Aorta (tissue), 5 donors: ENCODE measurements around the gene PHOX2B. TPM values are rescaled to one million over a fixed set of nuclear protein-coding genes. Genes with fewer than 3 reads are reported as not detected.

Experiments used
- ATAC-seq: fragments of 200-7000 bp; cut with Tn5 transposase; one replicate; pipeline ENCODE4 v1.9.1; 2022; ENCODE audit warnings: moderate library complexity; ENCODE audit not compliant: low FRiP score
- DNase-seq, 2 donors: peaks; one replicate each; pipeline ENCODE4 v3.0.0-alpha.2; 2020
- H3K27ac ChIP-seq, 2 donors: one replicate each; pipeline ENCODE4 v1.5.1; 2013; ENCODE audit warnings: low read length in 2 of 2, mild to moderate bottlenecking in 2 of 2, moderate library complexity in 2 of 2, control low read depth in 1 of 2, inconsistent platforms in 1 of 2, low read depth in 1 of 2
- H3K27me3 ChIP-seq, 2 donors: one replicate each; pipeline ENCODE4 v1.6.1; 2013; ENCODE audit warnings: control low read depth in 1 of 2, low read length in 1 of 2, mild to moderate bottlenecking in 1 of 2, moderate library complexity in 1 of 2; ENCODE audit not compliant: insufficient read depth in 2 of 2, control insufficient read depth in 1 of 2
- H3K36me3 ChIP-seq, 2 donors: one replicate each; pipeline ENCODE4 v1.6.1; 2013; ENCODE audit warnings: control low read depth in 1 of 2, low read length in 1 of 2, mild to moderate bottlenecking in 1 of 2; ENCODE audit not compliant: insufficient read depth in 2 of 2, control insufficient read depth in 1 of 2
- H3K4me1 ChIP-seq, 2 donors: one replicate each; pipeline ENCODE4 v1.6.1; 2013; ENCODE audit warnings: low read length in 2 of 2, control low read depth in 1 of 2, mild to moderate bottlenecking in 1 of 2, moderate library complexity in 1 of 2; ENCODE audit not compliant: insufficient read depth in 2 of 2, control insufficient read depth in 1 of 2
- H3K4me3 ChIP-seq, 2 donors: one replicate each; pipeline ENCODE4 v1.5.1; 2013; ENCODE audit warnings: low read length in 2 of 2, control low read depth in 1 of 2, mild to moderate bottlenecking in 1 of 2
- H3K9me3 ChIP-seq: one replicate; pipeline ENCODE4 v1.6.1; 2013; ENCODE audit warnings: mild to moderate bottlenecking, low read length; ENCODE audit not compliant: control insufficient read depth
- WGBS, 2 donors: extraction: QIAGEN DNeasy Blood & Tissue Kit; methylation state at CpG; one replicate each; pipeline ENCODE4 v1.1.7; 2013; 5-methylcytosine and 5-hydroxymethylcytosine counted together
- intact Hi-C, 2 donors: fragments of 100-400 bp; cut with DNase I; formaldehyde crosslinking; loops; one replicate each; pipeline versions ENCODE4 v1.14.2 to v1.15.0; 2022
- polyA plus RNA-seq, 2 donors: library from polyadenylated mRNA; stranded (reverse); fragments of 200-250 nt; gene quantifications; one replicate each; pipeline ENCODE4 v1.2.3, GENCODE V29; 2013
- total RNA-seq, 2 donors: library from RNA; stranded (reverse); fragmentation: NEBNext Ultra II Directional; extraction: Animal tissue kit (Norgen Biotek cat#: 25700); gene quantifications; one replicate each; pipeline ENCODE4 v1.2.1, GENCODE V29; 2021
- donor health status: healthy with polysubstance abuse.
- donor health status: Bipolar disorder and iron deficiency.
- donor health status: DM: no; HTN: no; CAD: no.
- donor health status: DM: no; HTN: no; CAD: no.
- donor health status: DM: yes; HTN: yes; CAD: no.

PHOX2B gene
- total and polyA plus RNA-seq, 4 donors: not detected

- Histone ChIP-seq H3K27me3 (no peaks in the 10 kb centered on the region), H3K4me3 (no peak overlapping the region), H3K36me3 (no peaks in the 10 kb centered on the region), H3K4me1 (no peaks in the 10 kb centered on the region), H3K9me3 (peaks cover 5% of the 10 kb centered on the region), H3K27ac (no peak overlapping the region)
- 3 to 4% methylated on average over 1 of the region's 1 CpG for WGBS, 2 donors
- no peak for ATAC-seq
- no peak for DNase-seq
- intact Hi-C loops: no loop called here
These were observed 23.3 kb downstream of the PHOX2B start for GRCh38 chr4:41725254-41725653.

GRCh38 chr4:41723286-41723685 lies 25.2 kb downstream of the PHOX2B start:
- H3K9me3 ChIP-seq: peaks cover 8% of the 10 kb centered on the region
- peaks cover 0 to 2% of the 10 kb centered on the region in 2 donors for H3K27me3 ChIP-seq
- no peak overlapping the region for H3K4me3 ChIP-seq
- WGBS, 2 donors: 53 to 55% methylated on average over 3 of the region's 3 CpGs
- DNase-seq (no peak), ATAC-seq (no peak)
- H3K36me3 ChIP-seq: no peaks in the 10 kb centered on the region
- H3K4me1 ChIP-seq: no peaks in the 10 kb centered on the region
- no peak overlapping the region for H3K27ac ChIP-seq
- intact Hi-C loops: no loop called here

GRCh38 chr4:41722181-41722580 lies 26.3 kb downstream of the PHOX2B start:
- Histone ChIP-seq H3K4me1 (no peaks in the 10 kb centered on the region), H3K9me3 (peaks cover 8% of the 10 kb centered on the region), H3K4me3 (no peak overlapping the region), H3K27me3 (peaks cover 0 to 2% of the 10 kb centered on the region in 2 donors), H3K27ac (no peak overlapping the region), H3K36me3 (no peaks in the 10 kb centered on the region)
- ATAC-seq: no peak
- intact Hi-C loops: no loop called here
- WGBS, 2 donors: 92 to 97% methylated on average over 1 of the region's 1 CpG
- no peak for DNase-seq

DNA sequence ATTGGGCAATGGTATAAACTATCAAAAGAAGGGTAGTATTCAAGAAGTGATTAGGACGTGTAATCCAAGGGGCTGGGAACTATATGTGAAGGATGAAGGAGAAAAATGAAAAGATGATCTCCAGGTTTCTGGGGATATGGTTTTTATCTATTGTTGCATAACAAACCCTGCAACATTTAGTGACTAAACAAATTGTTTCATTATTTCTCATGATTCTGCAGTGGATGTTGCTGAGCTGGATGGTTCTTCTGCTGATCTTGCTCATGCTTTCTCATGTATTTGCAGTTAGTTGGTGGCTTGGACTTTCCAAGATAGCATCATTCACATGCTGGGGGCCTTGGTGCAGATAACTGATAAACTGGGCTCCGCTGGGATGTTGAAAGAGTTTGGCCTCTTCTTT lies 29.1 kb downstream of the PHOX2B start:
- Histone ChIP-seq H3K27ac (no peak overlapping the region), H3K4me3 (no peak overlapping the region), H3K4me1 (no peaks in the 10 kb centered on the region), H3K9me3 (peaks cover 4% of the 10 kb centered on the region), H3K36me3 (no peaks in the 10 kb centered on the region), H3K27me3 (peaks cover 0 to 2% of the 10 kb centered on the region in 2 donors)
- WGBS, 2 donors: 76 to 83% methylated on average over 2 of the region's 2 CpGs
- intact Hi-C loops: no loop called here
- ATAC-seq (no peak), DNase-seq (no peak)

DNA sequence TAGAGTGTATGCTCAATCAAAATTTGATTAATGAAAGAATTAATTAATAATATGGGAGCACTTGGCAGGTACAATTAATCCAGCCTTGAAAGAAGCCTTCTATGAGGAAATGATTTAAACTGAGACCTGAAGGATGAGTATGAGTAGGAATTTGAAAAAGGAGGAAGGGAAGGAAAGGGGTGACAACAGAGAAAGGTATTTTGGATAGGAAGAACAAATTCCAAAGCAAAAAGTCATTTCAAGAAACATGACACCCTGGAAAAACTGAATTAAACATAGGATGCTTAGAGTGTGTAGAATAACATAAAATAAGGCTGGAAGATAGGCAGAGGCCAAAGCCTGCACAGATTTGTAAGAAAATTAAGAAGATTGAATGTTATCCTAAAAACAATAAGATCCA lies 29.6 kb downstream of the PHOX2B start:
- H3K27me3 ChIP-seq: peaks cover 0 to 2% of the 10 kb centered on the region in 2 donors
- H3K9me3 ChIP-seq: peaks cover 4% of the 10 kb centered on the region
- intact Hi-C loops: no loop called here
- ATAC-seq (no peak), DNase-seq (no peak)
- H3K4me1 ChIP-seq: no peaks in the 10 kb centered on the region
- H3K36me3 ChIP-seq: no peaks in the 10 kb centered on the region
- no peak overlapping the region for H3K27ac ChIP-seq
- no peak overlapping the region for H3K4me3 ChIP-seq

DNA sequence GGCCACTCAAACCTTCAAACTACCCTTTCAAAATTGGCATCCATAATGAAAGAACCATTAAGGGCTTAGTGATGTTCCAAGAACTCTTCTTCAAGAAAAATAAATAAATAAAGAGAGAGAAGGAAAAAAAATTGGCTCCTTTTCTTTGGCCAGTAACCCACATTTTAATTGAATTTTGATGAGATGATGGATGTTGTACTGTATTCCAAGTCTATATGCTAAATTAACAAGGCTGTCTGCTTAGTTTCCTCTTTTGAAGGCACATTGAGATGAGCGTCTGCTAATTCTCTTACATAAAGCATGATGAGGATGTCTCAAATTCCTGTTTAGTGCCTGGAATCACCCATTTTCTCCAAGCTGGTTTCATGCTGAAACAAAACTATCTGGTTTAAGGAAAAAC lies 33.4 kb downstream of the PHOX2B start:
- Histone ChIP-seq H3K27ac (no peak overlapping the region), H3K4me3 (no peak overlapping the region), H3K4me1 (no peaks in the 10 kb centered on the region), H3K36me3 (no peaks in the 10 kb centered on the region), H3K9me3 (peaks cover 4% of the 10 kb centered on the region), H3K27me3 (peaks cover 0 to 2% of the 10 kb centered on the region in 2 donors)
- DNase-seq: no peak
- no peak for ATAC-seq
- 62 to 64% methylated on average over 1 of the region's 1 CpG for WGBS, 2 donors
- intact Hi-C loops: no loop called here

DNA sequence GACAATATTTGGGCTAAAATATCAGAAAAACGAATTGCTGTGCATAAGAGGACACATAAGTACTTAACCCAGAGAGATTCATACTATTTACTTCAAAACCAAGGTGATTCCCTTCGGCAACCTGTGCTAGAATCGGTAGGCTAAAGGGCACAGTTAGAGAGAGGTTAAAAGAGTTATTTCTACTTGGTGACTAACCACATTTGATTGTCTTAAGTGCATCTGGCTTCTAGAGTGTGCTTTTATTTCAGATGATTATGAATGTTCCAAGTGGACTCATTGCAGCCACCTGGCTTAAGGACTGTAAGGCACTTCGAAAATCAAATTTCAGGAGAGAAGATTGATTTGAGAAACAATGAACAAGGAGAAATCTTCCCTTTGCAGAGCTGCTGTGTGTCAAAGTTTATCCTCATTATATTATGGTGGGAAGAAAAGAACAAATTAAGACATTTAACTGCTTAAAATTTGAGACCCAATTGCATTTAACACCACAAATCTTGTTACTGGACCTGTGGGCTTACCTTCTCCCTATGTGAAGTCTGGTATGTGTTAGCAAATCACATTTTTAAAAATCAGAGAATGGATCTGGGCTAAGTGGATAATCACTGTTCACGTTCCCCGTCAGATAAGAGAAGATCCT lies 34.0 kb downstream of the PHOX2B start:
- Histone ChIP-seq H3K36me3 (no peaks in the 10 kb centered on the region), H3K4me3 (no peak overlapping the region), H3K27me3 (peaks cover 0 to under 1% of the 10 kb centered on the region in 2 donors), H3K9me3 (no peaks in the 10 kb centered on the region), H3K27ac (no peak overlapping the region), H3K4me1 (no peaks in the 10 kb centered on the region)
- ATAC-seq (no peak), DNase-seq (no peak)
- 81 to 82% methylated on average over 6 of the region's 6 CpGs for WGBS, 2 donors
- intact Hi-C loops: no loop called here

GRCh38 chr4:41713768-41714167 lies 34.8 kb downstream of the PHOX2B start:
- Histone ChIP-seq H3K4me1 (no peaks in the 10 kb centered on the region), H3K27me3 (no peaks in the 10 kb centered on the region), H3K27ac (no peak overlapping the region), H3K36me3 (no peaks in the 10 kb centered on the region), H3K9me3 (no peaks in the 10 kb centered on the region), H3K4me3 (no peak overlapping the region)
- WGBS, 2 donors: 39 to 49% methylated on average over 1 of the region's 1 CpG
- ATAC-seq (no peak), DNase-seq (no peak)
- intact Hi-C loops: no loop called here

GRCh38 chr4:41712425-41712824 lies 36.1 kb downstream of the PHOX2B start:
- no peak for DNase-seq
- Histone ChIP-seq H3K9me3 (no peaks in the 10 kb centered on the region), H3K36me3 (no peaks in the 10 kb centered on the region), H3K4me3 (no peak overlapping the region), H3K27me3 (no peaks in the 10 kb centered on the region), H3K27ac (no peak overlapping the region), H3K4me1 (no peaks in the 10 kb centered on the region)
- WGBS, 2 donors: 51 to 66% methylated on average over 3 of the region's 3 CpGs
- intact Hi-C loops: no loop called here
- no peak for ATAC-seq
